PC-3 (cell line): ENCODE measurements around the gene KCNK10.

Experiments
- CTCF ChIP-seq: fragments of 300-600 bp; sonication (generic); conservative IDR thresholded peaks from 2 replicates; pipeline ENCODE4 v1.5.1; 2017; ENCODE audit warnings: antibody characterized with exemption, low read depth, mild to moderate bottlenecking, low read length
- EZH2 ChIP-seq: fragments of 300-600 bp; sonication (generic); IDR thresholded peaks from one replicate; pipeline ENCODE4 v1.6.1; 2017; ENCODE audit warnings: antibody characterized with exemption, mild to moderate bottlenecking, low read length; ENCODE audit not compliant: unreplicated experiment
- EZH2phosphoT487 ChIP-seq: fragments of 300-600 bp; sonication (generic); IDR thresholded peaks from 2 replicates; pipeline ENCODE4 v1.6.1; 2018; ENCODE audit warnings: mild to moderate bottlenecking, antibody characterized with exemption, low read length, borderline replicate concordance

- TF ChIP-seq CTCF = no peak
- no peak for TF ChIP-seq EZH2
- no peak for TF ChIP-seq EZH2phosphoT487
These were observed 36.4 kb upstream of the KCNK10 start for GRCh38 chr14:88359500-88359899.
